Measurements from ENCODE around the gene OLA1. TPM values are rescaled to one million over a fixed set of nuclear protein-coding genes. Genes with fewer than 3 reads are reported as not detected.

OLA1 gene
- 72.4 and 103 TPM in 2 replicates for total RNA-seq

DNA sequence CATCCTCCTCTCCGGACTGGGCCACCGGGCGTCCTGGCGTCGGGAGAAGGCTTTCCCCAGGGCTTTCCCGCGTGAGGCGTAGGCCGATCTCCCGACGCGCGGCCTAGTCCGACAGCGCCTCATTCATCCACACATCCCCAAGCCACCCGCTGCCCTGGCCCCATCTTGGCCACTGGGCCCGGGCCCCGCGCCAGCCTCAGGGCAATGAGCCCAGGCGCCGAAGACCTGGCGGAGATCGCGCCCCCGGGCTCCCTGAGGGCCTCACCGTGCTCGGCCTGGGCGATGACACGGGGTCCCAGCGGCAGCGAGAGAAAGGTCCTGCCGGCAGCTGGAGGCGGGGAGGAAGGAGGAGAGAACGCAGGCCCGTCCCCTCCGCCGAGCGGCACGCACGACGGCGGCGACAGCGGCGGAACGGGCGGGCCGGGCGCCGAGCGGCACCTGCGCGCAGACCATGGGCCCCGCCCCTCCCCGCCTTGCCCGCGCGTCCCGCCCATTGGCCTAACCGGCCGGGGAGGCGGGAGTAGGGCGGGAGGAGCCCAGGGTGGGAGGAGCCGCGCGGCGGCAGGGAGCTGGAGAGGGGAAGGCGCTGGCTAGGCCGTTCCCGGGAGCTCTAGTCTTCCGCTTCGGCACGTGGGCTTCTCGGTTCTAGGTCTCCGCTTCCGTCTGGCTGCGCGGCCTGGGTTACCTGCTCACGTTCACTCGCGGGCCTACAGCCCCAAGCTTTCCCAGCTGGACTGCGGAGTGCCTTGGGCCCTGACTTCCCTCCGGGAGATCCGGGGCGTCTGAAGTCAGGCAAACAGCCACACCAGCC is at the start of gene OLA1:
Gene OLA1 (minus strand): TSS at position 346 of the 811 bp plus-strand sequence. CDS start 1,717 bp downstream, outside the sequence.

Other genes starting within 250 kb of the OLA1 start
- not detected in 2 replicates for gene SP9, start 86.4 kb upstream of the OLA1 start, total RNA-seq
- 14.2 and 33.0 TPM in 2 replicates for gene SCRN3, start 147.2 kb upstream of the OLA1 start, total RNA-seq
- 0.81 and 2.8 TPM in 2 replicates for gene GPR155, start 238.5 kb upstream of the OLA1 start, total RNA-seq